NB4 (cell line): ENCODE data around the gene HORMAD1.

ENCODE experiments used
- DNase-seq: peaks from one replicate; pipeline ENCODE4 v3.0.0; 2010; ENCODE audit warnings: low read depth
- H3K4me3 ChIP-seq: one replicate; pipeline ENCODE4 v1.5.1; 2011; ENCODE audit warnings: mild to moderate bottlenecking, low read depth, low read length, moderate library complexity
- CTCF ChIP-seq: IDR thresholded peaks from one replicate; pipeline ENCODE4 v1.5.1; 2012; ENCODE audit warnings: low read depth, low read length
- MAX ChIP-seq: IDR thresholded peaks from 2 replicates; pipeline ENCODE4 v1.6.1; 2011; ENCODE audit warnings: low read depth, low read length
- MYC ChIP-seq: IDR thresholded peaks from 2 replicates; pipeline ENCODE4 v1.6.1; 2011; ENCODE audit warnings: low read depth, low read length
- POLR2A ChIP-seq: IDR thresholded peaks from 2 replicates; pipeline ENCODE4 v1.6.1; 2011; ENCODE audit warnings: mild to moderate bottlenecking; ENCODE audit not compliant: insufficient read length; ENCODE audit errors: extremely low read depth

The HORMAD1 gene

GRCh38 chr1:150695561-150695960 is 25.1 kb downstream of the HORMAD1 start:
- no peak for DNase-seq
- no peak for TF ChIP-seq MYC
- no peak for TF ChIP-seq CTCF
- TF ChIP-seq MAX = no peak
- no peak for TF ChIP-seq POLR2A
- H3K4me3 ChIP-seq = peak overlapping the region; percentile 93

GRCh38 chr1:150692720-150693119 is 28.0 kb downstream of the HORMAD1 start:
- no peak for TF ChIP-seq MYC
- no peak for TF ChIP-seq POLR2A
- no peak for TF ChIP-seq CTCF
- TF ChIP-seq MAX = no peak
- DNase-seq = no peak

GRCh38 chr1:150688763-150689162 is 31.9 kb downstream of the HORMAD1 start:
- no peak overlapping the region for H3K4me3 ChIP-seq
- no peak for TF ChIP-seq CTCF
- TF ChIP-seq POLR2A = no peak
- no peak for TF ChIP-seq MAX
- no peak for TF ChIP-seq MYC
- no peak for DNase-seq

More at GRCh38 chr1:150692720-150693119, 28.0 kb downstream of the HORMAD1 start:
- H3K4me3 ChIP-seq = no peak overlapping the region

GRCh38 chr1:150686275-150686674 is 34.4 kb downstream of the HORMAD1 start:
- H3K4me3 ChIP-seq = no peak overlapping the region
- TF ChIP-seq POLR2A = no peak
- no peak for TF ChIP-seq MYC
- TF ChIP-seq MAX = no peak
- no peak for DNase-seq

GRCh38 chr1:150683914-150684313 is 36.8 kb downstream of the HORMAD1 start:
- no peak overlapping the region for H3K4me3 ChIP-seq
- no peak for DNase-seq
- no peak for TF ChIP-seq POLR2A
- TF ChIP-seq MYC = no peak
- no peak for TF ChIP-seq MAX
- TF ChIP-seq CTCF = no peak

GRCh38 chr1:150678988-150679387 is 41.7 kb downstream of the HORMAD1 start:
- no peak overlapping the region for H3K4me3 ChIP-seq
- TF ChIP-seq MAX = no peak
- no peak for TF ChIP-seq MYC
- no peak for TF ChIP-seq CTCF
- TF ChIP-seq POLR2A = no peak
- no peak for DNase-seq
